K562 (cell line): ENCODE results near the gene GALNT12. TPM values are rescaled to one million over a fixed set of nuclear protein-coding genes. Genes with fewer than 3 reads are reported as not detected.

ENCODE experiments used
- ATAC-seq: fragments of 200-7000 bp; cut with Tn5 transposase; 3 replicates; pipeline ENCODE4 v1.9.1; 2020; ENCODE audit warnings: moderate library complexity
- BruUV-seq: library from RNA; stranded (reverse); fragments of 400-500 nt; replicated peaks from 2 replicates; lab custom pipeline; 2021; lab: Mats Ljungman, UMichigan
- CTCF ChIA-PET: fragments of 300-600 bp; formaldehyde crosslinking; extraction: SDS; loops from one replicate; lab custom pipeline; 2021; ENCODE audit warnings: low intra/inter-chr PET ratio; lab: Yijun Ruan, JAX
- POLR2A ChIA-PET: fragments of 300-600, 350-650 bp; sonication (Branson Sonifier 250); formaldehyde crosslinking; extraction: SDS; loops from one replicate; lab custom pipeline; 2021; ENCODE audit warnings: antibody characterized with exemption, inconsistent platforms; lab: Yijun Ruan, JAX
- DNase-seq, 4 experiments: peaks; one replicate each; pipeline versions ENCODE4 v3.0.0 to v3.0.0-alpha.2; 2011 to 2018; ENCODE audit warnings: low spot score in 3 of 4, mixed read lengths in 3 of 4; ENCODE audit errors: extremely low read depth in 1 of 4
- FAIRE-seq: peaks from 2 replicates; lab custom pipeline; 2011; peaks lifted over from hg19 to GRCh38; lab: Jason Lieb, UNC
- H2AFZ ChIP-seq: 2 replicates; pipeline ENCODE4 v1.6.0; 2011; ENCODE audit warnings: low read depth, low read length, control low read depth, inconsistent platforms
- H3K27ac ChIP-seq: fragments of 200-600 bp; 3 replicates; pipeline ENCODE4 v1.8.0; 2011; ENCODE audit warnings: low read depth, mild to moderate bottlenecking, control low read depth, inconsistent platforms, low read length, moderate library complexity, mixed read lengths; ENCODE audit errors: extremely low read depth
- H3K27me3 ChIP-seq, 2 experiments: fragments of 300-600 bp in 1 of 2; 2 replicates in 1 of 2; 3 replicates in 1 of 2; pipeline versions ENCODE4 v1.6.0 to v1.8.0; 2011; ENCODE audit warnings: inconsistent platforms in 2 of 2, low read length in 2 of 2, mild to moderate bottlenecking in 1 of 2, mixed read lengths in 1 of 2, moderate library complexity in 1 of 2; ENCODE audit not compliant: control insufficient read depth in 2 of 2, insufficient read depth in 2 of 2
- H3K36me3 ChIP-seq: fragments of 300-600 bp; 3 replicates; pipeline ENCODE4 v1.8.0; 2011; ENCODE audit warnings: mild to moderate bottlenecking, low read length, inconsistent platforms; ENCODE audit not compliant: control insufficient read depth, insufficient read depth
- H3K4me1 ChIP-seq, 2 experiments: fragments of 200-600 bp in 1 of 2; replicated peaks in 1 of 2; 2 replicates in 1 of 2; 3 replicates in 1 of 2; pipeline versions ENCODE4 v1.5.1 to v1.8.0; 2011; ENCODE audit warnings: inconsistent platforms in 2 of 2, low read length in 2 of 2, mild to moderate bottlenecking in 1 of 2, mixed read lengths in 1 of 2, moderate library complexity in 1 of 2; ENCODE audit not compliant: control insufficient read depth in 2 of 2, insufficient read depth in 2 of 2
- H3K4me2 ChIP-seq: 2 replicates; pipeline ENCODE4 v1.6.1; 2011; ENCODE audit warnings: low read length, control low read depth, inconsistent platforms, mixed read lengths; ENCODE audit not compliant: insufficient read depth
- H3K4me3 ChIP-seq: fragments of 200-600 bp; sonication (generic), shearing (Covaris generic); 2 replicates; pipeline ENCODE4 v1.5.1; 2016; ENCODE audit warnings: control low read depth, inconsistent platforms
- H3K79me2 ChIP-seq: fragments of 200-600 bp; 3 replicates; pipeline ENCODE4 v1.8.0; 2011; ENCODE audit warnings: low read length, inconsistent platforms; ENCODE audit not compliant: control insufficient read depth, insufficient read depth
- H3K9ac ChIP-seq, 2 experiments: 2 replicates each; pipeline versions ENCODE4 v1.6.0 to v1.6.1; 2011; ENCODE audit warnings: low read depth in 2 of 2, low read length in 2 of 2, control low read depth in 1 of 2, inconsistent platforms in 1 of 2, mild to moderate bottlenecking in 1 of 2, mixed read lengths in 1 of 2; ENCODE audit not compliant: insufficient read depth in 1 of 2
- H3K9me1 ChIP-seq: one replicate; pipeline ENCODE4 v1.6.0; 2011; ENCODE audit warnings: inconsistent platforms, mild to moderate bottlenecking, low read length, moderate library complexity; ENCODE audit not compliant: control insufficient read depth, insufficient read depth
- H3K9me3 ChIP-seq: replicated peaks from 2 replicates; pipeline ENCODE4 v1.5.1; 2011; ENCODE audit warnings: low read depth, low read length, inconsistent platforms; ENCODE audit not compliant: control insufficient read depth, insufficient read depth
- H4K20me1 ChIP-seq: replicated peaks from 2 replicates; pipeline ENCODE4 v1.6.1; 2011; ENCODE audit warnings: low read length, inconsistent platforms, mixed read lengths; ENCODE audit not compliant: control insufficient read depth, insufficient read depth
- JUN ChIP-seq, 2 experiments: sonication (generic) in 1 of 2; formaldehyde crosslinking in 1 of 2; IDR thresholded peaks; 2 replicates each; pipeline versions ENCODE4 v1.6.1 to v1.8.0; 2012 to 2022; ENCODE audit warnings: borderline replicate concordance in 2 of 2, mild to moderate bottlenecking in 2 of 2, improper control_type of control experiment in 1 of 2, low read depth in 1 of 2, low read length in 1 of 2, missing genetic modification reagents in 1 of 2
- RBM17 ChIP-seq: fragments of 200-400 bp; formaldehyde crosslinking; IDR thresholded peaks from 2 replicates; pipeline ENCODE4 v1.6.1; 2017; ENCODE audit warnings: low read depth, mild to moderate bottlenecking, low read length, borderline replicate concordance
- XRCC3 ChIP-seq: fragments of 450-650 bp; IDR thresholded peaks from 2 replicates; pipeline ENCODE4 v1.6.1; 2017; ENCODE audit warnings: mild to moderate bottlenecking, moderate library complexity
- ZNF644 ChIP-seq: fragments of 200-800 bp; sonication (Bioruptor generic); IDR thresholded peaks from 2 replicates; pipeline ENCODE4 v1.6.1; 2016; ENCODE audit warnings: low read depth, missing genetic modification characterization, missing compliant biosample characterization
- ZNF699 ChIP-seq: fragments of 250-450 bp; sonication (Bioruptor Pico); IDR thresholded peaks from 2 replicates; pipeline ENCODE4 v1.8.0; 2021; ENCODE audit warnings: mild to moderate bottlenecking, moderate library complexity; ENCODE audit not compliant: insufficient replicate concordance
- WGBS: fragments of 100-300 bp; shearing (Covaris generic); methylation state at CpG from one replicate; pipeline ENCODE4 v1.1.6; 2016; ENCODE audit warnings: low coverage, mixed read lengths; ENCODE audit not compliant: insufficient coverage; ENCODE audit errors: missing lambda C conversion rate; 5-methylcytosine and 5-hydroxymethylcytosine counted together
- in situ Hi-C: fragments of 300-500 bp; cut with MboI; formaldehyde crosslinking; loops from 4 replicates; pipeline ENCODE4 v1.15.0; 2018; ENCODE audit warnings: inconsistent platforms, mixed read lengths
- intact Hi-C: fragments of 100-400 bp; cut with micrococcal nuclease; formaldehyde crosslinking; loops from 2 replicates; pipeline ENCODE4 v1.14.2; 2022
- polyA plus RNA-seq, 8 experiments: library from polyadenylated mRNA; depleted of rRNA in 4 of 8; stranded (reverse) in 5 of 8; unstranded in 3 of 8; fragments of >200 nt; fragmentation: Nextera tagmentation in 2 of 8; fragmentation: Illumina TruSeq in 1 of 8; extraction: Ambion mirVana in 2 of 8; extraction: Trizol in 1 of 8; gene quantifications; 2 replicates each; pipeline versions ENCODE4 v1.2.1 to v1.2.3, GENCODE V29; 2011 to 2014; ENCODE audit warnings: inconsistent platforms in 1 of 8, missing spikeins in 1 of 8
- total RNA-seq, 7 experiments: library from RNA; depleted of rRNA in 6 of 7; stranded (reverse); fragments of >200 nt in 6 of 7; fragmentation: Illumina TruSeq in 2 of 7; extraction: Trizol in 2 of 7; gene quantifications; 2 replicates each; pipeline versions ENCODE4 v1.2.1 to v1.2.3, GENCODE V29; 2011 to 2021; ENCODE audit warnings: low replicate concordance in 1 of 7
- TF ChIP-seq, protein P1 (sequence below): fragments of 250-450 bp; sonication (Bioruptor Pico); IDR thresholded peaks from 2 replicates; pipeline ENCODE4 v1.8.0; 2021; ENCODE audit warnings: mild to moderate bottlenecking, moderate library complexity

The GALNT12 gene
- total and polyA plus RNA-seq, 9 of the 15 experiments (the other 6 are each of a cell fraction or from before 2014, with no cell fraction given) = 29.7 to 82.9 (median 44.2) TPM

- H3K9ac ChIP-seq = 0 out of 4 replicates have a peak overlapping the region, but pooled peaks of 1 of the 2 experiments have one; percentile 20
- ATAC-seq (no peak; the same call in 1 of the 3 replicates), FAIRE-seq (no peak), DNase-seq (no peak)
- H3K36me3 ChIP-seq = no peaks in the 10 kb centered on the region
- H3K4me3 ChIP-seq = no peak overlapping the region
- H3K27ac ChIP-seq = no peak overlapping the region
- in situ Hi-C loops = no loop called here
- CTCF ChIA-PET = no interaction called here
- POLR2A ChIA-PET = interaction anchor here (0.6 kb wide), 1 partner anchor 77 kb away, joined by 3 read pairs; no protein-coding TSS in a partner anchor
- no peak for TF ChIP-seq RBM17
- no peak for TF ChIP-seq ZNF699 (CRISPR knock-in tag)
- no peaks in the 10 kb centered on the region for H3K9me1 ChIP-seq
- no peaks in the 10 kb centered on the region for H4K20me1 ChIP-seq
- no peaks in the 10 kb centered on the region for H3K9me3 ChIP-seq
- WGBS = 45% methylated on average over 6 of the region's 6 CpGs
- BruUV-seq = no TSS peak
- no peaks in the 10 kb centered on the region for H3K27me3 ChIP-seq
- no peaks in the 10 kb centered on the region for H3K79me2 ChIP-seq
- H2AFZ ChIP-seq = no peak overlapping the region
- no peak overlapping the region for H3K4me2 ChIP-seq
- no peaks in the 10 kb centered on the region for H3K4me1 ChIP-seq
- intact Hi-C loops = no loop called here
These were observed 69.8 kb downstream of the GALNT12 start for GRCh38 chr9:98877311-98877710.

DNA sequence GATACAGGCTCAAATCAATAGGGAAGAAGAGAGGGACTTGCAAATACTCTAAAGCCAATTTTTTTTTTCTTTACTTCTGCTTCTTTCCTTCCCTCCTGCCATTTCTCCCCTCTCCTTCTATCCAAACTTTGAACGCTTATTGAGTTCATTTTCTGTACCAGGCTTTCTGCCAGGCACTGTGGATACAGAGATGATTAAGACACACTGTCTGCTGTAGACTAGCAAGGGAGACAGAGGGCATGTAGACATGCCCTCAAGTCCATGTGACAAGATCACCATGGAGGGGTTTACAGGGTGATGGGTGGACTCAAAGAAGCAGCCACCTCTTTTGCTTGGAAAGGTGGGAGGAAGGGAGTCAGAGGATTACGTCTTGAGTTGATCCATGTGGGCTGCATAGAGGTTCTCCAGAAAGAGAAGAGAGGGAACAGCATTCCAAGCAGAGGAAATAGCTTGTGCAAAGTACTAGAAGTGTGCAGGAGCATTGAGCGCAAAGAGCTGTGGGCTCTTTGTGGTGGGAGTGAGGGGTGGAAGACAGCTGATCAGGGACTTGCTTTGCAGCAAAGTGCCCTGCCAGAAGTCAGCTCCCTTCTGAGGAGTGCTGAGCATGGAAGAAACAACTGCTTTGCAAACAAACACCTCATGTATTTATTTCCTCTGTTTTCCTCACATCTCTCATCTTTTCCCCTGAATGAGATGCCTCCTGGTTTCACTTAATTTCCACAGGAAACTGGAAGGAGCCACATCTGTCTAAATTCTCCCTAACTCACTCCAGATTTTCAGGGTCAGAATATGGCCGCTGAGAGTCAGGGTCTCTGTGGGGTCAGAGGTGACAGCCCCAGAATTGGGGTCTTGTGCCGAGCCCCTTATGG is 71.9 kb downstream of the GALNT12 start:
- no peaks in the 10 kb centered on the region for H3K4me1 ChIP-seq
- 0 out of 2 replicates have a peak overlapping the region, but pooled peaks have one; percentile 3 for H2AFZ ChIP-seq
- ChIA-PET CTCF (no interaction called here), POLR2A (interaction anchor here (0.8 to 1.3 kb wide), 3 partner anchors 13 to 32 kb away, joined by 3 to 4 read pairs (median 3); no protein-coding TSS in a partner anchor)
- H3K9ac ChIP-seq = no peak overlapping the region
- no peak overlapping the region for H3K4me2 ChIP-seq
- H4K20me1 ChIP-seq = no peaks in the 10 kb centered on the region
- intact Hi-C loops (no loop called here), in situ Hi-C loops (no loop called here)
- no peak overlapping the region for H3K27ac ChIP-seq
- FAIRE-seq = no peak
- no peak for DNase-seq
- ATAC-seq = no peak
- no peaks in the 10 kb centered on the region for H3K79me2 ChIP-seq
- no peaks in the 10 kb centered on the region for H3K9me1 ChIP-seq
- H3K27me3 ChIP-seq = no peaks in the 10 kb centered on the region
- H3K36me3 ChIP-seq = no peaks in the 10 kb centered on the region
- H3K9me3 ChIP-seq = no peaks in the 10 kb centered on the region
- 35% methylated on average over 5 of the region's 5 CpGs for WGBS
- no TSS peak for BruUV-seq
- H3K4me3 ChIP-seq = no peak overlapping the region
- TF ChIP-seq JUN (IDR thresholded peaks at IDR 0.05; ENCODE audit: borderline replicate concordance, low read depth, low read length) (no peak), JUN (CRISPR knock-in tag; IDR thresholded peaks at IDR 0.05; ENCODE audit: borderline replicate concordance) (no peak), ZNF644 (tag) (no peak), XRCC3 (no peak)
- TF ChIP-seq, protein P1, sequence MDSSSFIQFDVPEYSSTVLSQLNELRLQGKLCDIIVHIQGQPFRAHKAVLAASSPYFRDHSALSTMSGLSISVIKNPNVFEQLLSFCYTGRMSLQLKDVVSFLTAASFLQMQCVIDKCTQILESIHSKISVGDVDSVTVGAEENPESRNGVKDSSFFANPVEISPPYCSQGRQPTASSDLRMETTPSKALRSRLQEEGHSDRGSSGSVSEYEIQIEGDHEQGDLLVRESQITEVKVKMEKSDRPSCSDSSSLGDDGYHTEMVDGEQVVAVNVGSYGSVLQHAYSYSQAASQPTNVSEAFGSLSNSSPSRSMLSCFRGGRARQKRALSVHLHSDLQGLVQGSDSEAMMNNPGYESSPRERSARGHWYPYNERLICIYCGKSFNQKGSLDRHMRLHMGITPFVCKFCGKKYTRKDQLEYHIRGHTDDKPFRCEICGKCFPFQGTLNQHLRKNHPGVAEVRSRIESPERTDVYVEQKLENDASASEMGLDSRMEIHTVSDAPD (CRISPR knock-in tag) = no peak
